Stimulated activated CD8-positive, alpha-beta memory T cell treated with anti-CD3 and anti-CD28 coated beads, Interleukin-15, amount 100 ng/mL, for 4 hours (primary cell): ENCODE data around the gene LCT.
A peak's percentile ranks its signal among the peaks of the same experiment; 100 is the strongest.

Source experiments
- DNase-seq, 2 donors: peaks; one replicate each; pipeline ENCODE4 v3.0.0-alpha.2; 2020; ENCODE audit warnings: low read depth in 2 of 2

LCT gene

GRCh38 chr2:135742325-135742757 lies 94.6 kb downstream of the LCT start:
- peak in 1 of 2 donors; percentile 26 for DNase-seq

- peak; percentile 93 for DNase-seq
Measured at GRCh38 chr2:135741395-135742324, 95.3 kb downstream of the LCT start, which contains the start of gene UBXN4. UBXN4 (plus strand) TSS chr2:135741855; CDS start chr2:135741930, 75 bp downstream.

GRCh38 chr2:135741043-135741394 lies 96.0 kb downstream of the LCT start:
- DNase-seq: no peak

GRCh38 chr2:135740206-135740605 lies 96.8 kb downstream of the LCT start:
- DNase-seq: no peak
